ENCODE measurements around the gene CARD11.

CARD11 gene

DNA sequence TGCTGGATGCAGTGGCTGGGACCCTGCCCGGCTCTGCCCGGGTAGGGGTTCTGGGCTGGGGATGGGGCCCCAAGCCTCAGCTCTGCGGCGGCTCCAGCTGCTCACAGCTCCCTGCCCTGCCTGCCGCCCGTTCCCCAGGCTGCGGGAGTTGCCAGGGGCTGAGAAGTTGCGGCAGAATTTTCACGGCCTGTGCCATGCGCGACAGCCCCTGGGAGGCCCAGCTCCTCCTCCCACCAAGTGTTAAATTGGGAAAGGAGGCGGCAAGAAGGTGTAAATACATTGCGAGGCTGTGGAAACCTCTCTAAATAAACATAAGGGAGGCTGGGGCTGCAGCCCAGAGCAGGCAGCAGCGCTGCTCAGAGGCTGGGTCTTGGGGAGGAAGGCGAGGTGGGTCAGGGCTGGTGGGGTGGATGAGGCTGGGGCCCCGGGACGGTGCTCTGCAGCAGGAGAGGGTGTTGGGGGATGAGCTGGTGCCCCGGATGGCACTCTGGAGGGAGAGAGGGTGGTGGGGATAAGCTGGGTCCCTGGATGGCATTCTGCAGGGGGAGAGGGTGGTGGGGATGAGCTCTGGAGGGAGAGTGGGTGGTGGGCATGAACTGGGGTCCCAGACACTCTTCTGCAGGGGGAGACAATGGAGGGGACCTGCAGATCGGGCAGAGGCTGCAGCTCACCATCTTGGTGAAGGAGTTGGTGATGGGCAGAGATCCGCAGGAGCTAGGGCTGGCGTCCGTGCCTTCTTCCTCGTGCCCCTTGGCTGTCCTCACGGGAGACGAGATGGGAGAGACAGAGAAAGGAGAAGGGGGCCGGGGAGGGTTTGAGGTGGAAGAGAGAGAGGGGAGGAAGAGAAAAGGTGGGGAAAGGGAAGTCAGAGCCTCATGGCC is 114.1 kb downstream of the CARD11 start:
- Histone ChIP-seq H3K27ac (no peak overlapping the region), H3K9ac (peak overlapping the region in 2 of 11 experiments; percentile 32 to 56; a peak in 6 of 22 replicates)

DNA sequence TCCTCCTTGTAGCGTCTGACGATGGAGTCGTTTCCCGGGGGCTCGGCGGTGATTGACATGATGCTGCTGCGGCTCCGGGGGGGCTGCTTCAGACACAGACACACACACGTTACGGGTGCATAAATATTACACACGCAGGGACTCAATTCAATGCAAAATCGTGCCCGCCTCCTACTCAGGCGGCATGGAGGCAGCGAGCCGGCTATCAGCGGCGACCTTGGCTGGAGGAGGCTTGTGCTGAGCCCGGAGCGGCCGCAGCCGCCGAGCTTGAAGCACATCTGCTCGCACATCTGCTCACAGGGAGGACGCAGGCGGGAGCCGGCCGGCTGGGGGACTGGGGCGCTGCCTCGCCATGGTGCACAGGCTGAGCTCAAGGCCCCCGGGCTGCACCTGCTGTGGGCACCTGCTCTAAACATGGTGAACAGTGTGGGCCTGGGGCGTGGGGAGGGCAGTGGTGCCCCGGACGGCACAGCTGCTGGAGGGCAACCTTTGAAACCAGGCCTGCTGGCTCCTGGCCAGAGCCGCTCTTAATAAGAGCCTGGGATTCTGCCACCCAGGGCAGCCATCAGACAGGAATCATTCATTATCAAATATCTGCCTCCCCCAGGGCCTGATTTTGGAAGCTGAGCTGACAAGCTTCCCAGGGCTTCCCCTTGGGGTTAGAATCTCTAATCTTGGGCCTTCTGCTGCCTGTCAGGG is 114.9 kb downstream of the CARD11 start:
- H3K4me3 ChIP-seq, result no peak overlapping the region
- no peak overlapping the region for H3K27ac ChIP-seq
- H3K9ac ChIP-seq, result peak overlapping the region in 2 of 11 experiments; percentile 32 to 56; a peak in 6 of 22 replicates
- peaks cover 0 to 14% (median 0%) of the 10 kb centered on the region in 11 experiments; a peak in 6 of 22 replicates for H3K36me3 ChIP-seq
- no peaks in the 10 kb centered on the region for H3K9me3 ChIP-seq (replicated peaks in 1 of 11)
- H3K27me3 ChIP-seq, result peaks cover 0 to 8% (median 0%) of the 10 kb centered on the region in 11 experiments; a peak in 2 of 22 replicates
- H3K4me1 ChIP-seq, result peaks cover 0 to 23% (median 15%) of the 10 kb centered on the region in 10 experiments; a peak in 18 of 20 replicates
- H4K20me1 ChIP-seq, result 0 out of 22 replicates have a peak, but pooled peaks cover 0 to 4% (median 0%) of the 10 kb centered on the region in 11 experiments
- no peak for TF ChIP-seq Cebpa-rat (IDR thresholded peaks at IDR 0.05)
- H3K4me2 ChIP-seq, result peak overlapping the region in 8 of 11 experiments; percentile 37 to 81 (median 64); a peak in 14 of 22 replicates

More for the DNA sequence above, 114.1 kb downstream of the CARD11 start:
- Histone ChIP-seq H3K27me3 (peaks cover 0 to 8% (median 0%) of the 10 kb centered on the region in 11 experiments; a peak in 2 of 22 replicates), H3K4me2 (peak overlapping the region in 8 of 11 experiments; percentile 37 to 81 (median 64); a peak in 14 of 22 replicates), H4K20me1 (0 out of 22 replicates have a peak, but pooled peaks cover 0 to 4% (median 0%) of the 10 kb centered on the region in 11 experiments), H3K9me3 (replicated peaks in 1 of 11) (no peaks in the 10 kb centered on the region), H3K36me3 (peaks cover 0 to 22% (median 7%) of the 10 kb centered on the region in 11 experiments; a peak in 9 of 22 replicates), H3K4me3 (no peak overlapping the region), H3K4me1 (peaks cover 6 to 23% (median 19%) of the 10 kb centered on the region in 10 experiments; a peak in 19 of 20 replicates)
- no peak for TF ChIP-seq Cebpa-rat (IDR thresholded peaks at IDR 0.05)

DNA sequence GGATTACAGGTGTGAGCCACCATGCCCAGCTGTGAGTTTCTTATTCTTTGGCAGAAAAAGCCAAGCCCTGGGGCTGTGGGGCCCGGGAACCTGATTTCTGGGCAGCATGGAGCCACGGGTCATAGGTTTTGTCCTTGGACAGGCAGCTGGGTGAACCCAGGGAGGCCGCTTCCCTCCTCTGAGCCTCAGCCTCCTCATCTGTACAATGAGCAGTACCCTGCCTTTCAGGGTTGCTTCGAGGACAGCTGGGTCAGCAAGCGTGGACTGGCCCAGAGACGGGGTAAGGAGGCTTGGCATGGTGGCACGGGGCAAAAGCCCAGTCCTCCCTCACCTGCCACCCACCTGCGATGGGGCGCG is 115.4 kb downstream of the CARD11 start:
- H3K9ac ChIP-seq, result no peak overlapping the region
- H3K36me3 ChIP-seq, result peaks cover 0 to 13% (median 0%) of the 10 kb centered on the region in 11 experiments; a peak in 7 of 22 replicates
- H3K27ac ChIP-seq, result no peak overlapping the region
- TF ChIP-seq Cebpa-rat (IDR thresholded peaks at IDR 0.05), result no peak
- 0 out of 22 replicates have a peak, but pooled peaks cover 0 to 4% (median 0%) of the 10 kb centered on the region in 11 experiments for H4K20me1 ChIP-seq
- peak overlapping the region in 5 of 11 experiments; percentile 46 to 81 (median 76); a peak in 9 of 22 replicates for H3K4me2 ChIP-seq
- H3K9me3 ChIP-seq (replicated peaks in 1 of 11), result no peaks in the 10 kb centered on the region
- peaks cover 0 to 8% (median 0%) of the 10 kb centered on the region in 11 experiments; a peak in 2 of 22 replicates for H3K27me3 ChIP-seq
- no peak overlapping the region for H3K4me3 ChIP-seq
- H3K4me1 ChIP-seq, result peaks cover 0 to 23% (median 15%) of the 10 kb centered on the region in 10 experiments; a peak in 14 of 20 replicates

DNA sequence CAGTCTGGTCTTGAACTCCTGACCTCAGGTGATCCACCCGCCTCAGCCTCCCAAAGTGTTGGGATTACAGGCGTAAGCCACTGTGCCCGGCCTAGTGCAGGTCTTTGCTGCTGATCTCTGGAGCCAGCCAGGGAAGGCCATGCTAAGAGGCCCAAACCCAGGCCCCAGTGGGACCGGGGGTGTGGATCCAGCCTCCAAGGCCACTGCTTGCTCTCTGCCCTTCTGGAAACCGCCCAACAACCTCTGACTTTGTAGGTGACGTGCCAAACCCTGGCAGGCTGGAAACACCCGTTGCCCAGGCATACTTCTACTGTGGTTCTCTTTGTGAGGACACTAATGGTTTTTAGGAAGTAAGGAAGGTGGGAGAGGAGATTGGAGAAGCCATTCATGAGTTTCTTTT is 116.1 kb downstream of the CARD11 start:
- H3K4me1 ChIP-seq, result peaks cover 0 to 23% (median 15%) of the 10 kb centered on the region in 10 experiments; a peak in 14 of 20 replicates
- no peak overlapping the region for H3K4me2 ChIP-seq
- H3K4me3 ChIP-seq, result no peak overlapping the region
- no peak overlapping the region for H3K9ac ChIP-seq
- no peak for TF ChIP-seq Cebpa-rat (IDR thresholded peaks at IDR 0.05)
- H4K20me1 ChIP-seq, result 0 out of 22 replicates have a peak, but pooled peaks cover 0 to 4% (median 0%) of the 10 kb centered on the region in 11 experiments
- H3K9me3 ChIP-seq (replicated peaks in 1 of 11), result no peaks in the 10 kb centered on the region
- H3K27ac ChIP-seq, result no peak overlapping the region
- H3K36me3 ChIP-seq, result peaks cover 0 to 9% (median 0%) of the 10 kb centered on the region in 11 experiments; a peak in 8 of 22 replicates
- H3K27me3 ChIP-seq, result peaks cover 0 to 8% (median 0%) of the 10 kb centered on the region in 11 experiments; a peak in 2 of 22 replicates

DNA sequence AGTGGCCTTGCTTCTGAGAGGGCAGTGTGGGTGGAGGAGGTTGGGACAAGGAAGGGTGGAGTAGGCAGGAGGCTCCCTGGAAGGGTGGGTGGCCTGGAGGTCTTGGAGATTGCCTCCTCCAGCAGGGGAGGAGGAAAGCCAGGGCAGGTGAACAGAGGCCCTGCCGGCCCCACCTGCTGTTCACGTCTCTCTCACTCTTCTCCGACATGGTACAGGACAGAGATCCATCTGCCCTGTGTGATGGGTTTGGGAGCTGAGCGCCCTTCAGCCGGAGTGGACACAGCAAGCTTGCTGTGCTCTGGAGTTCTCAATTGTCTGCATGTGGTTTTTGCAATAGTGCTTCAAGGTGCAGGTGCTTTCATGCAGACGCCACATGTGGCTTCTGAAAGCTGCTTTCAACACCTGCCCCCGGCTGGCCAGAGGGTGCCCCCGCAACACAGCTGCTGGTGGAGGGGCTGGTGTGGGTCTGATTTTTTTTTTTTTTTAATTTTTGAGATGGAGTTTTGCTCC is 116.7 kb downstream of the CARD11 start:
- peaks cover 0 to 23% (median 15%) of the 10 kb centered on the region in 10 experiments; a peak in 14 of 20 replicates for H3K4me1 ChIP-seq
- TF ChIP-seq Cebpa-rat (IDR thresholded peaks at IDR 0.05), result no peak

DNA sequence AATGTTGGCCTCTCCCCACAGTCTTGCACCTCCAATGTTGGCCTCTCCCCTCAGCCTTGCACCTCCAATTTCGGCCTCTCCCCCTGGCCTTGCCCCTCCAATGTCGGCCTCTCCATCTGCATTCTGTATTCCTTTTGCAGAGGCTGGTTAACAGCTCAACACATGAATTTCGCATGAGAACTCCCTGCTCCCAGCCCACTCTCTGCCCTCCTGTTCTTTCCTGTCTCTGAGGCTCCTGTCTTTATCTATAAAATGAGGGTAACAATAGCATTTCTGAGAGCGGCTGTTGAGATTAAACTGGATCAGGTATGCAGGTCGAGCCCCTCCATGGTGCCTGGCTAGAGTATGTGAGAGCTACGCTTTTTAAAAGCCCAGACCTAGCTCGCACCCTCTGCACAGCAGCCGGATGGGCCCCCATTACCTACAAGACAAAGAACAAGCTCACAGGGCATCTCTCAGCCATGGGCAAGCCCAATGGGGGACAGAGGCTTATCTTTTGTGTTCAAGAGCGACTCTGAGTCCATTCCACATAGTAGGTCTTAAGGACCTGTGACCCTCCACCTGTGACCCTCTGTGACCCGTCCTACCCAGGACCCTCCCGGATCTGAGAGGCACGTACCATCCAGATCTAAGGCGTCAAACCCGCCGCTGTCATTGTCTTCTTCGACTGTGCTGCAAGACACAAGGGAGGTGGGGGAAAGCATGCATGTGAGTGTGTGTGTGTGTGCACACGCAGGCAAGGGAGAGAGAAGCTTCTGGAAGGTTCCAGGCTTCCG is 117.4 kb downstream of the CARD11 start:
- Histone ChIP-seq H3K9me3 (replicated peaks in 1 of 11) (no peaks in the 10 kb centered on the region), H4K20me1 (peaks cover 0 to 12% (median 0%) of the 10 kb centered on the region in 11 experiments; a peak in 2 of 22 replicates), H3K27me3 (peaks cover 0 to 8% (median 0%) of the 10 kb centered on the region in 11 experiments; a peak in 2 of 22 replicates), H3K4me1 (peaks cover 0 to 23% (median 15%) of the 10 kb centered on the region in 10 experiments; a peak in 14 of 20 replicates), H3K27ac (no peak overlapping the region), H3K9ac (no peak overlapping the region), H3K4me2 (no peak overlapping the region), H3K36me3 (peaks cover 0 to 10% (median 0%) of the 10 kb centered on the region in 11 experiments; a peak in 6 of 22 replicates), H3K4me3 (no peak overlapping the region)
- no peak for TF ChIP-seq Cebpa-rat (IDR thresholded peaks at IDR 0.05)

More for the DNA sequence above, 116.7 kb downstream of the CARD11 start:
- peaks cover 0 to 8% (median 0%) of the 10 kb centered on the region in 11 experiments; a peak in 2 of 22 replicates for H4K20me1 ChIP-seq
- no peaks in the 10 kb centered on the region for H3K9me3 ChIP-seq (replicated peaks in 1 of 11)
- H3K4me3 ChIP-seq, result no peak overlapping the region
- H3K4me2 ChIP-seq, result no peak overlapping the region
- H3K27ac ChIP-seq, result no peak overlapping the region
- no peak overlapping the region for H3K9ac ChIP-seq
- peaks cover 0 to 9% (median 0%) of the 10 kb centered on the region in 11 experiments; a peak in 8 of 22 replicates for H3K36me3 ChIP-seq
- H3K27me3 ChIP-seq, result peaks cover 0 to 8% (median 0%) of the 10 kb centered on the region in 11 experiments; a peak in 2 of 22 replicates

DNA sequence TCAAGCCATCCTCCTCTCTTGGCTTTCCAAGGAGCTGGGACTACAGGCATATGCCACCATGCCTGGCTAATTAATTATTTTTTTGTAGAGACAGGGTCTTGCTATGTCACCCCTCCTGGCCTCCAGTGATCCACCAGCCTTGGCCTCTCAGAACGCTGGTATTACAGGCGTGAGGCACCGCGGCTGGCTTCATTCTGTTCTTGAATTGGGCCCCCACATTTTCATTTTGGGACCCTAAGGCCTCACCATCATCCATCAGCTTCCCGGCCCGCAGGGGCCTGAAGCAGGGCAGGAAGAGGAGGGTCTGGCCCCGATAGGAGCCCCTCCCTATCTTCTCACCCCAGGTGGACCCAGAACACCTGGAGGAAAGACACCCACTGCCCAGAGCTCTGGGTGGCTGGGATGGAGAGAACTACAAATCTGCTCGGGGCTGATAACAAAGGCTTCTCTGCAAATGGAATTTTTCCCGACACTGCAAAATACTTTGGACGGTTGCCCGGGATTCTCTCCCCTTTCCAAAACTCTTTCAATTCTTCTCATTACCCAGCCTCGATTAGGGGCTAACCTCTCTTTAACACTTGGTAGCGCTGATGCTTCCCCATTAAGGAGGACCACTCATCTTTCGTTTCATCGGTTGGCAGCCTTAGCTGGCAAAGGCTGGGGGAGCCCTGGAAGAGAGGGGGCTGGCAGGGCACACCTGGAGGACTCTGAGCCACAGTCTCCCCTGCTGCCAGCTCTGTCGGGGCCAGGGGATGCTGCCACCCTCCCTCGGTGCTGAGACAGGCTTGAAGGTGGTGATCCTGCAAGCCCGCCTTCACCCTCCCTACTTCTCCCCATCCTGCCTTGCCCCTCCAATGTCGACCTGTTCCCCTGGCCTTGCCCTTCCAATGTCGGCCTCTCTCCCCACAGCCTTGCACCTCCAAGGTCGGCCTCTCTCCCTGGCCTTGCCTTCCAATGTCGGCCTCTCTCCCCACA is 118.5 kb downstream of the CARD11 start:
- H3K4me3 ChIP-seq, result no peak overlapping the region
- H3K9me3 ChIP-seq (replicated peaks in 1 of 11), result no peaks in the 10 kb centered on the region; a peak in 1 of 22 replicates
- no peak for TF ChIP-seq Cebpa-rat (IDR thresholded peaks at IDR 0.05)

More for the DNA sequence above, 118.5 kb downstream of the CARD11 start:
- H3K4me2 ChIP-seq, result no peak overlapping the region
- peaks cover 0 to 11% (median 0%) of the 10 kb centered on the region in 11 experiments; a peak in 6 of 22 replicates for H3K36me3 ChIP-seq
- H3K9ac ChIP-seq, result no peak overlapping the region
- H3K27ac ChIP-seq, result no peak overlapping the region
- H4K20me1 ChIP-seq, result peaks cover 0 to 12% (median 0%) of the 10 kb centered on the region in 11 experiments; a peak in 2 of 22 replicates
- peaks cover 0 to 8% (median 0%) of the 10 kb centered on the region in 11 experiments; a peak in 2 of 22 replicates for H3K27me3 ChIP-seq
- peaks cover 0 to 19% (median 15%) of the 10 kb centered on the region in 10 experiments; a peak in 14 of 20 replicates for H3K4me1 ChIP-seq
